HCT116 (cell line): ENCODE data around the gene HSPB3.

Experiments used
- CEBPB ChIP-seq: IDR thresholded peaks from 2 replicates; pipeline ENCODE4 v1.6.1; 2012; ENCODE audit warnings: low read depth
- EGR1 ChIP-seq: IDR thresholded peaks from 2 replicates; pipeline ENCODE4 v1.6.1; 2012; ENCODE audit warnings: low read depth
- EZH2 ChIP-seq: fragments of 200-600 bp; sonication (generic); IDR thresholded peaks from 2 replicates; pipeline ENCODE4 v1.6.1; 2017; ENCODE audit warnings: antibody characterized with exemption, mixed run types
- EZH2phosphoT487 ChIP-seq: fragments of 200-600 bp; IDR thresholded peaks from 2 replicates; pipeline ENCODE4 v1.6.1; 2018; ENCODE audit warnings: antibody characterized with exemption, borderline replicate concordance
- FOSL1 ChIP-seq: IDR thresholded peaks from 2 replicates; pipeline ENCODE4 v1.6.1; 2012; ENCODE audit warnings: low read depth
- MAX ChIP-seq: IDR thresholded peaks from 2 replicates; pipeline ENCODE4 v1.6.1; 2012
- POLR2A ChIP-seq: IDR thresholded peaks from 2 replicates; pipeline ENCODE4 v1.7.0; 2011; ENCODE audit warnings: borderline replicate concordance; ENCODE audit not compliant: insufficient read depth, insufficient read length; ENCODE audit errors: extremely low read depth
- POLR2AphosphoS5 ChIP-seq: IDR thresholded peaks from 2 replicates; pipeline ENCODE4 v1.6.1; 2011; ENCODE audit warnings: mild to moderate bottlenecking, low read depth, low read length, moderate library complexity
- SIN3A ChIP-seq: IDR thresholded peaks from 2 replicates; pipeline ENCODE4 v1.6.1; 2012; ENCODE audit warnings: low read depth
- SP1 ChIP-seq: IDR thresholded peaks from 2 replicates; pipeline ENCODE4 v1.6.1; 2012; ENCODE audit warnings: low read depth
- YY1 ChIP-seq: IDR thresholded peaks from 2 replicates; pipeline ENCODE4 v1.6.1; 2011; ENCODE audit warnings: low read length, low read depth, moderate library complexity, mild to moderate bottlenecking; ENCODE audit not compliant: insufficient replicate concordance; ENCODE audit errors: extremely low read depth
- TF ChIP-seq, protein P1 (sequence below), 3 experiments: fragments of 200-600 bp in 1 of 3; sonication (generic) in 1 of 3; IDR thresholded peaks in 2 of 3; conservative IDR thresholded peaks in 1 of 3; 2 replicates each; pipeline ENCODE4 v1.5.1; 2012 to 2017; ENCODE audit warnings: low read depth in 2 of 3, low read length in 2 of 3, antibody characterized with exemption in 1 of 3, borderline replicate concordance in 1 of 3, control low read depth in 1 of 3, mild to moderate bottlenecking in 1 of 3, mixed read lengths in 1 of 3, mixed run types in 1 of 3, moderate library complexity in 1 of 3; ENCODE audit not compliant: insufficient read depth in 1 of 3
- TF ChIP-seq, protein P2 (sequence below): IDR thresholded peaks from 2 replicates; pipeline ENCODE4 v1.6.1; 2011; ENCODE audit warnings: mild to moderate bottlenecking, low read length, moderate library complexity; ENCODE audit not compliant: insufficient replicate concordance; ENCODE audit errors: extremely low read depth
- TF ChIP-seq, protein P3 (sequence below): IDR thresholded peaks from 2 replicates; pipeline ENCODE4 v1.6.1; 2012; ENCODE audit warnings: low read depth

DNA sequence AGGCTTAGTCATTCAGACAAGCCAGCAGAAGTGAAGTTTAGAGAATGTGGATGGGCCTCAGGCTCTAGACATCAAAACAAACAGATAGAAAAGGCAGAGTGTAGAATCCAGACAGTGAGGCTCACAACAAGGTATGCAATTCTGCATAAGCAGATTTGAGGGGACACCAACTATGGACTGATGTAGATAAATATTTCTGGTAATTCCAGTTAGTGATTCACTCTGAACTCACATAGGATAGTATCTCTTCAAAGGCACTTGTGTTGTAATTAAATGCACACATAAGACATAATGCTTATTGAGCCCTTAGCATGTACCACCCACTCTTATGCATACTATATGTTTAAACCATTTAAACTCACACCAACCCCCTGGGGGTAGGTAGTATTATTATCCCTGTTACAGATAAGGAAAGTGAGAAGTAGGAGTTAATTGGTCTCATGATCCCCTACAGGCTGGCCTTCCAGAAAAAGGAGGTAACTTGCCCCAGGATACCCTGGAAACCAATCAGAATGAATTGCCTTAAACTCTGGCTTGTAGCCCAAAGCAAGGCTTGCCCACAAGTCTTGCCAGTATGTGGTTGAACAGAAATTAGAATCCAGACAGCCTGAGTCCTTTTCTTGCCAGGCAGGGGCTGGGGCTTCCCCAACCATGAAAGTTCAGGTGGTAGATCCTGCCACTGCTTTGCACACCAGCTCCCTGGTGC lies 39.5 kb upstream of the HSPB3 start:
- TF ChIP-seq, protein P1, sequence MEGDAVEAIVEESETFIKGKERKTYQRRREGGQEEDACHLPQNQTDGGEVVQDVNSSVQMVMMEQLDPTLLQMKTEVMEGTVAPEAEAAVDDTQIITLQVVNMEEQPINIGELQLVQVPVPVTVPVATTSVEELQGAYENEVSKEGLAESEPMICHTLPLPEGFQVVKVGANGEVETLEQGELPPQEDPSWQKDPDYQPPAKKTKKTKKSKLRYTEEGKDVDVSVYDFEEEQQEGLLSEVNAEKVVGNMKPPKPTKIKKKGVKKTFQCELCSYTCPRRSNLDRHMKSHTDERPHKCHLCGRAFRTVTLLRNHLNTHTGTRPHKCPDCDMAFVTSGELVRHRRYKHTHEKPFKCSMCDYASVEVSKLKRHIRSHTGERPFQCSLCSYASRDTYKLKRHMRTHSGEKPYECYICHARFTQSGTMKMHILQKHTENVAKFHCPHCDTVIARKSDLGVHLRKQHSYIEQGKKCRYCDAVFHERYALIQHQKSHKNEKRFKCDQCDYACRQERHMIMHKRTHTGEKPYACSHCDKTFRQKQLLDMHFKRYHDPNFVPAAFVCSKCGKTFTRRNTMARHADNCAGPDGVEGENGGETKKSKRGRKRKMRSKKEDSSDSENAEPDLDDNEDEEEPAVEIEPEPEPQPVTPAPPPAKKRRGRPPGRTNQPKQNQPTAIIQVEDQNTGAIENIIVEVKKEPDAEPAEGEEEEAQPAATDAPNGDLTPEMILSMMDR (IDR thresholded peaks at IDR 0.05 in 2 of 3, conservative IDR thresholded peaks at IDR 0.05 in 1 of 3; ENCODE audit: borderline replicate concordance in 1 of 3, insufficient read depth in 1 of 3, low read depth in 2 of 3, low read length in 2 of 3) = no peak
- TF ChIP-seq POLR2A = no peak
- TF ChIP-seq EGR1 = no peak
- no peak for TF ChIP-seq YY1
- no peak for TF ChIP-seq SP1
- TF ChIP-seq, protein P2, sequence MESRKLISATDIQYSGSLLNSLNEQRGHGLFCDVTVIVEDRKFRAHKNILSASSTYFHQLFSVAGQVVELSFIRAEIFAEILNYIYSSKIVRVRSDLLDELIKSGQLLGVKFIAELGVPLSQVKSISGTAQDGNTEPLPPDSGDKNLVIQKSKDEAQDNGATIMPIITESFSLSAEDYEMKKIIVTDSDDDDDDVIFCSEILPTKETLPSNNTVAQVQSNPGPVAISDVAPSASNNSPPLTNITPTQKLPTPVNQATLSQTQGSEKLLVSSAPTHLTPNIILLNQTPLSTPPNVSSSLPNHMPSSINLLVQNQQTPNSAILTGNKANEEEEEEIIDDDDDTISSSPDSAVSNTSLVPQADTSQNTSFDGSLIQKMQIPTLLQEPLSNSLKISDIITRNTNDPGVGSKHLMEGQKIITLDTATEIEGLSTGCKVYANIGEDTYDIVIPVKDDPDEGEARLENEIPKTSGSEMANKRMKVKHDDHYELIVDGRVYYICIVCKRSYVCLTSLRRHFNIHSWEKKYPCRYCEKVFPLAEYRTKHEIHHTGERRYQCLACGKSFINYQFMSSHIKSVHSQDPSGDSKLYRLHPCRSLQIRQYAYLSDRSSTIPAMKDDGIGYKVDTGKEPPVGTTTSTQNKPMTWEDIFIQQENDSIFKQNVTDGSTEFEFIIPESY = no peak
- no peak for TF ChIP-seq CEBPB
- TF ChIP-seq MAX = no peak
- TF ChIP-seq EZH2 = no peak
- no peak for TF ChIP-seq SIN3A
- TF ChIP-seq, protein P3, sequence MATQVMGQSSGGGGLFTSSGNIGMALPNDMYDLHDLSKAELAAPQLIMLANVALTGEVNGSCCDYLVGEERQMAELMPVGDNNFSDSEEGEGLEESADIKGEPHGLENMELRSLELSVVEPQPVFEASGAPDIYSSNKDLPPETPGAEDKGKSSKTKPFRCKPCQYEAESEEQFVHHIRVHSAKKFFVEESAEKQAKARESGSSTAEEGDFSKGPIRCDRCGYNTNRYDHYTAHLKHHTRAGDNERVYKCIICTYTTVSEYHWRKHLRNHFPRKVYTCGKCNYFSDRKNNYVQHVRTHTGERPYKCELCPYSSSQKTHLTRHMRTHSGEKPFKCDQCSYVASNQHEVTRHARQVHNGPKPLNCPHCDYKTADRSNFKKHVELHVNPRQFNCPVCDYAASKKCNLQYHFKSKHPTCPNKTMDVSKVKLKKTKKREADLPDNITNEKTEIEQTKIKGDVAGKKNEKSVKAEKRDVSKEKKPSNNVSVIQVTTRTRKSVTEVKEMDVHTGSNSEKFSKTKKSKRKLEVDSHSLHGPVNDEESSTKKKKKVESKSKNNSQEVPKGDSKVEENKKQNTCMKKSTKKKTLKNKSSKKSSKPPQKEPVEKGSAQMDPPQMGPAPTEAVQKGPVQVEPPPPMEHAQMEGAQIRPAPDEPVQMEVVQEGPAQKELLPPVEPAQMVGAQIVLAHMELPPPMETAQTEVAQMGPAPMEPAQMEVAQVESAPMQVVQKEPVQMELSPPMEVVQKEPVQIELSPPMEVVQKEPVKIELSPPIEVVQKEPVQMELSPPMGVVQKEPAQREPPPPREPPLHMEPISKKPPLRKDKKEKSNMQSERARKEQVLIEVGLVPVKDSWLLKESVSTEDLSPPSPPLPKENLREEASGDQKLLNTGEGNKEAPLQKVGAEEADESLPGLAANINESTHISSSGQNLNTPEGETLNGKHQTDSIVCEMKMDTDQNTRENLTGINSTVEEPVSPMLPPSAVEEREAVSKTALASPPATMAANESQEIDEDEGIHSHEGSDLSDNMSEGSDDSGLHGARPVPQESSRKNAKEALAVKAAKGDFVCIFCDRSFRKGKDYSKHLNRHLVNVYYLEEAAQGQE = no peak
- no peak for TF ChIP-seq EZH2phosphoT487
- no peak for TF ChIP-seq POLR2AphosphoS5
- TF ChIP-seq FOSL1 = no peak
